Skeletal muscle cell (primary cell): ENCODE data around the gene ARHGEF3.

Experiments
- DNase-seq: peaks from one replicate; pipeline ENCODE4 v3.0.0-alpha.2; 2010; ENCODE audit warnings: low read depth
- H3K4me3 ChIP-seq: 2 replicates; pipeline ENCODE4 v1.5.1; 2011; ENCODE audit warnings: low read depth, mild to moderate bottlenecking, control low read depth, low read length, moderate library complexity

The ARHGEF3 gene

GRCh38 chr3:56800130-56800831 is 1.5 kb downstream of the ARHGEF3 start:
- no peak overlapping the region for H3K4me3 ChIP-seq
- no peak for DNase-seq

DNA sequence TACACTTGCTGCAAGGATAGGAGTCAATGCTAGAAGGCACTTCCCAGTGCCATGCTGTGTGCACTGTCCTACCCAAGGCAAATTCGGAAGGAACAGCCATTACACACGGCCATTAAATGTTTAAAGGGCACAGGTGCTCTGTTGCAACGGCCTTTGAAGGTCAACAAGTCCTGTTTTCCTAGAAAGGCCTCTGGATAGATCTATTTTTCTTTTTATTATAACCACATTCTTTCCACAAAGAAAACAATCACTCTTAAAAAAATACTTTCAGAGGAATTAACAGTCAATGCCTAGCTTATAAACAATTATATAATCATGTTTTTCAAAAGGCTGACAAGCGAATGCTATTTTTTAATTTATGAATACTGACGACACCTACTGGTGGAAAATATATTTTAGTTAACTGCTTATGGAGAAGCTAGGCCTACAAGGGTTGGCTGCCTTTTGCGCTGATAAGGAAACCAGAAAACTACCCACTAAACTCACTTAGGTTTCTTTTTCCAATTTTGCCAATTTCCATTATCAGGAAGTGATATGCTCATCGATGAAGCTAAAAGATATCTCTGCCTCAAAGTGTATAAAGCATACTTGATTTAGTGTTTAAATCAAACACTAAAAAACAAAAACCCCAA is 2.4 kb downstream of the ARHGEF3 start:
- H3K4me3 ChIP-seq, result no peak overlapping the region
- no peak for DNase-seq

DNA sequence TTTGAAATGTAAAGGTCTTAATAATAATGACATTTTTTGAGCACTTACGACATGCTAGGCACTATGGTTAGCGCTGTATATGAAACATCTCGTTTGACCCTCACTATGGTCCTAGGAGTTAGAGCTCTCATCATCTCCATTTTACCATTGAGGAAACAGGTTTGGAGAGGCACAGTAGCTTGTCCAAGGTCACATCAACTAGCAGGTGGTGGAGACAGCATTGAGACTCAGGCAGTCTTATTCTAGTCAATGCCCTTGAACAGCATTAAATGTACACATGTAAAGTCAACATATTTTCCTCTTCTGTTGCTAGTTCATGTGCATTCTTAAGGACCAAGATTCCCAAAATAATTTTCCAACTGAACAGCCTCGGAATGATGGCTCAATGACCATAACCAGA is 4.8 kb downstream of the ARHGEF3 start:
- DNase-seq, result no peak
- no peak overlapping the region for H3K4me3 ChIP-seq

DNA sequence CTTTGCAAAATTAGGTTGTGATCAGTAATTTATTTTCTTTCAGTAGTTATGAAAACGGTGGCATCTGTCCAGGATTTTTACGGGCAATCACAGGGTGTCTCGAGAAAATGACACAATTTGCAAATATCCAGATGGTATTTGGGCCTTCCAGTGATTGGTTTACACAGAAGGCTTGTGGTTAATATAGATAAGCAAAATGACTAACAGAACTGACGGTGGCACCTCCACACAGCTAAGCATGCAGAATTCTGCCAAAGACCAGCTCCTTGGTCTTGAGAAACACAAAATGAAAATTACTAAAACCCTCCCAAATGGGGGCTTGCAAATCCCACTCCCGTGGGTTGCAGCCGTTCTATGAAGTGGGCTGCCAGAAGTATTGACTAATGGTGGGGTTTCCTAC is 5.5 kb downstream of the ARHGEF3 start:
- no peak overlapping the region for H3K4me3 ChIP-seq
- DNase-seq, result no peak

- DNase-seq, result no peak
- no peak overlapping the region for H3K4me3 ChIP-seq
Observed at GRCh38 chr3:56795829-56796185, 5.9 kb downstream of the ARHGEF3 start.

DNA sequence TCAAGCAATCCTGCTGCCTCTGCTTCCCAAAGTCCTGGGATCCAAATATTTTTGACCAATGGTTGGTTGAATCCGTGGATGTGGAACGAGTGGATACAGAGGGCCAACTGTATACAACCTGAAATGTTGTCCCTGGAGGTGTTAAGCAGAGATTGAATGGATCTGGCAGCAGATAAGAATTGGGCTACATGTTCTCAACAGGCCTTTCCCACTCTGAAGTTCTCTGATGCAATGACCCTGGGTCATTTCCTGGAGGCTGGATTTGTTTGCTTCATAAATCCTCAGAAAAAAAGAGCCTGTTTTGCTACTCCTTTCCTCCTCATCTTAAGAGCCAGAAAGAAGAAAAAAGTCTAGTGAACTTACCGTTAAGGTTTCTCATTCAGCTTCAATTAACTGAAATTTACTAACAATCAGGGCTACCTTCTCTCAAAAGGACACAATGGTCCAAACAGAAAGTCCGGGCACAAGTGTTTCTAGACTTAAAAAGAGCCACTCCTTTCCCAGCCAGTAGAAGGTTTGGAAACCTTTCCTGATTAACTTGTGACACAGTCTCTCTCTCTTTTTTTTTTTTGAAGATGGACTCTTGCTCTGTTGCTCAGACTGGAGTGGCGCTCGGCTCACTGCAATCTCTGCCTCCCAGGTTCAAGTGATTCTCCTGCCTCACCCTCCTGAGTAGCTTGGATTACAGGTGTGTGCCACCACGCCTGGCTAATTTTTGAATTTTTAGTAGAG is 6.5 kb downstream of the ARHGEF3 start:
- DNase-seq, result no peak
- H3K4me3 ChIP-seq, result no peak overlapping the region

DNA sequence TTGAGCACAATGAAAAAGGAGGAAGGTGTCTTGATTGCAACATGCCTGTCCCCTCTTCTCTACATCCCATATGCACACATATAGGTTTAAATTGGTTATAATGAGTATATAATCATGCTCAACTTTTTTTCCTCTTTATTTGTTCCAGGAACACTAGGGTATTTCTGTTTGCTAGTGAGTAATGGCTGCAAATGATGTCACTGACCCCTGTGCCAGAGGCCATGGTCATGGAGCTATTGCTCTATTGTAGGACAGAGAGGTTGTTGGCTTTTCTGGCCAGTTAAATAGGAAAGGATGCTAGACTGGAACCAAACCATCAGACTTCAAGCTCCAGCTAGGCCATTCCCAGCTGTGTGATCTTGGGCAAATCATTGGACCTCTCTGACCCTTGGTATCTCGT is 9.6 kb downstream of the ARHGEF3 start:
- no peak for DNase-seq

DNA sequence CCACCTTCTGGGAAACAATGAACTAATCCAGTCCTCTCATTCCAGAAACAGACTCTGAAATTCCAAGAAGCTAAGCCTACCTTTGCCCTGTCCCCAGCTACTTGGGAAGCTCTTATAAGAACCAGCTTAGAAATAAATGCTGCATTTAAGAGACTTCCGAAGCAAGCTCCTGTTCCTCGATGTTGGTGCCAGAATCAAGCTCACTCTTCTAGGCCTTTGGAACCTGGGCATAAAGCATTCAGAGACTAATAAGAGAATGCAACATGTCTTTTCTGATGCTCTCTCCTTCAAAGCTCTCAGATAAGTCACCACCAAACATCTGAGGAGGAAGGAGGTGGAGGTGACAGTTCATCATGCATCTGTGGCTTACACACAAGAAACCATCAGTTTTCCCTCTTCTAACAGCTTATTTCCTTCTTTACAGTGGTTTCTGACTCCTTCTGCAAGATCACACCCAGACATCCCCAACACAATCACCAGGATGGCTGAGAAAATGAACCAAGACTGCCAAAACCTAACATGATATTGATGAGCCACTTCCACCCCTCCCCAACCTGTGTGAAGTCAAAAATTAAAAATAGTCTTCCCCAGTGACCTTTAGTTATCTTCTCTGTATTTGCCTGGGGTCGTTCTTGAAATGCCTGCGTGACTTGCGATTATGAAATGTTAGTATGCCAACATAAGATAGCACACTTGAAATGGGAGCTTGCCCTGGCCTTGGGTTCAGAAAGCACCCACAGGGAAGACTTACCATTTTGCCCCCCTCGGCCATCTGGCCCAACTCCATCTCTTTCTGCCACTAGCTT is 11.5 kb downstream of the ARHGEF3 start:
- no peak overlapping the region for H3K4me3 ChIP-seq
- DNase-seq, result no peak

More for the DNA sequence above, 9.6 kb downstream of the ARHGEF3 start:
- no peak overlapping the region for H3K4me3 ChIP-seq

DNA sequence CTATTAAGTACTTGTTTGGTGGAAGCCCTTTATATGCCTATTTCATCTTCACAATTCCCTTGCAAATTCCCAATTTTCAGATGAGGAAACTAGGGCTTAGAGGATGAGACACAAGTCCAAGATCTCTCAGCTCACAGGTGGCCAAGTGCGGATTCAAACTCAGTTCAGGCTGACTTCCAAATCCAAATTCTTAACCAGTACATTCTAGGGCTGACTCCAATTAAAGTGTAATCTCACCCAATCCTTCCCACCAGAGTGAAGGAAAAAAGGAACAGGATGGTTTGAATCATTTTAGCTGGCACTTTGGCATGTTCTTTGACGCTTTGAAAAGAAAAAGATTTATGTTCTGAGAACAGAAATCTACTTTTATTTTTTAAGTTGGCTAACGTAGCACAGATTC is 12.7 kb downstream of the ARHGEF3 start:
- no peak for DNase-seq
- H3K4me3 ChIP-seq, result no peak overlapping the region

- H3K4me3 ChIP-seq, result no peak overlapping the region
- no peak for DNase-seq
Observed at GRCh38 chr3:56788521-56788920, 13.2 kb downstream of the ARHGEF3 start.

DNA sequence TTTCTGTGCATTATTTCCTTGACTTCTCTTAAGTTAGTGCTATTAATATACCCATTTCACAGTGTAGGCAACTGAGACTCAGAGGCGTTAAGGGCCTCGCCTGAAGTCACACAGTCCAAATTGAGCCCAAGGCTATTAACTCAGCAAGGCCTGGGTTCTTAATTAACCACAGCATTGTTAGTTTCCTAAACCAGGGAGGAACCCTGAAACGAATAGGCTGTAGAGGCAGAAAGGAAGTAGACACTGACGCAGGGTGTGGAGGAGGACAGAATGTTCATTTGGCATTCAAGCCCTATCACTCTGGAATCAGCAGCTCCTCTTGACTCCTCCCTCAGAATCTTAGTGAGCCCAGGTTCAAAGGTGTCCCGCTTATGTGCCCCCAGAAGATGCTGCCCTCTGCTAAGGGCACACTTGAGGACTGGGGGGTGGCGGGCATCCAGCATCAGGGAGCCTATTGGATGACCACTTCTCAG is 13.9 kb downstream of the ARHGEF3 start:
- no peak overlapping the region for H3K4me3 ChIP-seq

DNA sequence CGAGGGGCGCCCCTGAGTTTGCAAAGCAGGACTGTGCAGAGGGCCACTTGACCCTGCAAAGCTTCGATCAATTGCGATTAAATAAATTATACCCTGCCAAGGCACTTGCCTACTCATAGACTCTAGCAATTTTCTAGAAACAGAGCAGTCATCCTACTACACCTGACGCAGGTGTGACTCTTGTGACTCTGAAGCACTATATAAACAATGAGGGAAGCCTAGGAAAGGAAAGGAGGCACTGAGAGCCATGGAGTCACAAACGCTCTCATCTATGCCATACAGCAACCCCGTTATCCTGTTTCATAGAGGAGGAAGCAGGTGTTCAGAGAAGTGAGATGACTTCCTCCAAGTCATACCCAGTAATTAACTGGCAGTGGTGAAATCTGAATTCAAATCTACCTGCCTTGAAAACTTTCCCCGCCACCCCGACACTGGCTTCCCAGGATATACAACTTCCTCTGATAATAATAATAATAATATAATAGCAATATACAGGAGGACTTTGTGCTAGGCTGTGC is 14.4 kb downstream of the ARHGEF3 start:
- DNase-seq, result no peak
- no peak overlapping the region for H3K4me3 ChIP-seq

More for the DNA sequence above, 13.9 kb downstream of the ARHGEF3 start:
- DNase-seq, result no peak

GRCh38 chr3:56785499-56785898 is 16.2 kb downstream of the ARHGEF3 start:
- H3K4me3 ChIP-seq, result no peak overlapping the region
- no peak for DNase-seq

DNA sequence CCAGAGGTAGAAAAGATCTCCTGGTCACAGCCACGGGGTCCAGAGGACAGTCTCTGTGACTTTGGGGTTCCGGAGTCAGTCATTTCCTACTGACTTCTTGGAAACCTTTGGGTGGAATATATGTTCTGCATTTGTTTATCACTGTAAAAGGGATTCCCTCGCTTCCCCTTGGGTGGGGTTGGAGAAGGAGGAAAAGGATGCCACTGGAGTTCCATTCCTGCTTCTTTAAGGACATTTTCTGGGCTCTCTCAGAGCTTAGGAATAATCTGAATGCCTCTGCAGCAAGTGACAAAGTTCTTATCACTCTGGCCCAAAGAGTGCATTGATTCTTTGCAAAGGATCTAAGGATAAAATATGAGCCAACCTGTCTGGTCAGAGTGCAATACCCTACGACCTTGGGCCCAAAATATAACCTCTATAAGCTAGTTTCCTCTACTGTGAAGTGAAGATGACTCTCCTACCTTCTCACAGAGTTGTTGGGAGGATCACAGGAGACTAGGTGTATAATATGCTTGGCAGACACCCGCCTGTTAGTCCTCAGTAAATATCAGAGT is 17.2 kb downstream of the ARHGEF3 start:
- DNase-seq, result no peak
- H3K4me3 ChIP-seq, result no peak overlapping the region

GRCh38 chr3:56783644-56784447 is 17.9 kb downstream of the ARHGEF3 start:
- peak; percentile 85 for DNase-seq
- H3K4me3 ChIP-seq, result no peak overlapping the region

- DNase-seq, result no peak
Observed at GRCh38 chr3:56782906-56783305, 18.8 kb downstream of the ARHGEF3 start.

GRCh38 chr3:56782215-56782614 is 19.5 kb downstream of the ARHGEF3 start:
- no peak overlapping the region for H3K4me3 ChIP-seq
- no peak for DNase-seq

More at GRCh38 chr3:56782906-56783305, 18.8 kb downstream of the ARHGEF3 start:
- H3K4me3 ChIP-seq, result no peak overlapping the region

GRCh38 chr3:56781762-56782161 is 20.0 kb downstream of the ARHGEF3 start:
- H3K4me3 ChIP-seq, result no peak overlapping the region
- DNase-seq, result no peak
